Measurements from ENCODE around the gene PRRC2C.
"Not testable (repeated sequence)": the region's sequence is repeated elsewhere in the genome, so short reads cannot be mapped to it uniquely, and the experiment has no call there.

The PRRC2C gene

DNA sequence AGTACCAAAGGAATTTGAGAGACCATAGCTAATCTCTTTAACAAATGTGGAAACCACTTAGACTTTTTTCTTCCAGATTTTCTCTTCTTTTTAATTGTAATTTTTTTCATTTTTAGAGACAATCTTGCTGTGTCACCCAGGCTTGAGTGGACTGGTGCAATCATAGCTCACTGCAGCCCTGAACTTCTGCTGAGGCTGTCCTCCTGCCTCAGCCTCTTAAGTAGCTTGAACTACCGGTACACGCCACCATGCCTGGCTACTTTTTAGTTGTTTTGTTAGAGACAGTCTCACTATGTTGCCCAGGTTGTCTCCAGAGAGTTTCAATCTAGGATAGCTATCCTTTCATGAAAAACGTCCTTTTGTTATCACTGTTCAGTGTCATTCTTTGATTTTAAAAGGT lies 15.0 kb downstream of the PRRC2C start:
- no peak for DNase-seq (ENCODE audit: low read depth, low spot score)

DNA sequence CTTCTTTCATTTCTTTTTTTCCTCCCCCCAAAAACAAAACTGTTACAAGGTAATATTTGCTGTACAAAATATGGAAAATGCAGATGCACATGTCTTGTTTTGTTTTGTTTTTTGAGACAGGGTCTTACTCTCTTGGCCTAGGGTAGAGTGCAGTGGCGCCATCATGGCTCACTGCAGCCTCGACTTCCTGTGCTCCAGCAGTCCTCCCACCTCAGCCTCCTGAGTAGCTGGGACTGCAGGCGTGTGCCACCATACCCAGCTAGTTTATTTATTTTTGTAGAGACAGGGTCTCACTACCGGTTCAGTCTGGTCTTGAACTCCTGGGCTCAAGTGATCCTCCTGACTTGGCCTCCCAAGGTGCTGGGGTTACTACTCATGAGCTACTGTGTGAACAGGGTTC lies 15.5 kb downstream of the PRRC2C start:
- no peak for DNase-seq (ENCODE audit: low read depth, low spot score)

DNA sequence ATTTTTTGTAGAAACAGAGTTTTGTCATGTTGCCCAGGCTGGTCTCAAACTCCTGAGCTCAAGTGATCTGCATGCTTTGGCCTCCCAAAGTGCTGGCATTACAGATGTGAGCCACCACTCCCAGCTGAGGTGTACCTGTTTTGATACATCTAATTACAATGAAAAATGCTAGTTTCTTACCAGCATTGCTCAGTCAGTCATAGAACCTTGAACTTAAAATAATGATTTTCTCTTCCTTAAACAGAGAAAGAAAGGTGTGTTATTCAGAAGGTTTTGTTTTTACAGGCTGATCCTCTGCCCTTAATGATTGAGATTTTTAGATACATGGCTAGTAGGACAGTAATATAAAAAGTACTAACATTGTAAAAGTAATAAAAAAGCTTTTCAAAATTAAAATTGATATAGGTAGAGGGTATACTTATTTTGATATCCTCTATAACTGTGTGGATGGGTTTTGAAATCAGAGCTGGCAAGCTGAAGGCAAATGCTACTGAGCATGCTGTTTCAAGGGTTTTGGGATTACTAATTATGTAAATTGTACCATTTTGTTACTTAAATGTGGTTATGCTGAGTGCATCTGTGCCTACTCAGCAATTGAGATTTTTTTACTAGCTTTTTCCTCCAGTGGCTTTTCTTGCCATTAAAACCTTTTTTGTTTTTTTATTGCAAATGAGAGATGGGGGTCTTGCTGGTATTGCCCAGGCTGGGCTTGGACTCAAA lies 16.1 kb downstream of the PRRC2C start:
- DNase-seq (ENCODE audit: low read depth, low spot score): no peak

DNA sequence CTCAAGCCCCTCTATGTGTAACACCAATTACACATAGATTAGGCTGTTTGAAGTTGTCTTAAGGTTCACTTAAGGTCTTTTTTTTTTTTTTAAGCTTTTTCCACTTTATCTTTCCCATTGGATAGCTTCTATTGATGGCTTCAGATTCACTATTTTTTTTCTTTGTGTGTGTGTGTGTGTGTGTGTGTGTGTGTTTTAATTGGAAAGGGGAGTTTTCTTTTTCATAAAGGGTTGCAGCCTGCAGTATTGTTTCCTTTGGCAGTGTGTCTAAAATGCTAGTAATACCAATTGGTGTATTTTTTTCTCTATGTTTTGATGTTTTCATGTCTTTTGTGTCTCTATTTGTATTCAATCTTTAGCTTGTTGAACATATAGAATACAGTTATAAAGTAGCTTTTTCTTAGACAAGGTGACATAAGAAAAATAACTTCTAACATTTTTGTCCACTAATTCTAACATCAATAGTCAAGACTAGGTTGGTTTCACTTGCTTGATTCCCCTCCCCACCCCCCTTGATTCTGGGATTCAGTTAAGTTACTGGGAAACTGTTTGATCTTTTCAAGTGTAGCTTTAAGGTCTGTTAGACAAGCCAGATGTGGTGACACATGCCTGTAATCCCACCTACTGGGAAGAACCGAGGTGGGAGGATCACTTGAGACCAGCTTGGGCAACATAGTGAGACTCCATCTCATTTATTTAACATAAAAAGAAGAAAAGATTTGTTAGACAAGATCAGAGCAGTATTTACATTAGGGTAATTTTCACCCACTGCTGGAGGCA lies 21.4 kb downstream of the PRRC2C start:
- DNase-seq (ENCODE audit: low read depth, low spot score): peak; percentile 60

DNA sequence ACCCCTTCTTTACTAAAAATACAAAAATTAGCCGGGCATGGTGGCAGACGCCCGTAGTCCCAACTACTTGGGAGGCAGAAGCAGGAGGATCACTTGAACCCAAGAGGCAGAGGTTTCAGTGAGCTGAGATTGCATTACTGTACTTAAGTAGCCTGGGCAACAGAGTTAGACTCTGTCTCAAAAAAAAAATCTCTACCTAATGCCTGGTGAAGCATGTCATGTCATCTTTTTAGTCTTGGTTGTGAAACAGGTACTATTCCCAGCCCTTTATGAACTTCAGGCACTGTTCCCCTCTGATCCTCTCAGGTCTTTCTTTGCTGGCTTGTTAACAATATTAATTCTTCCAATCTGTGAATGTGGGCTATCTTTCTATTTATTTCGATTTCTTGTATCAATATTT lies 22.1 kb downstream of the PRRC2C start:
- no peak for DNase-seq (ENCODE audit: low read depth, low spot score)

DNA sequence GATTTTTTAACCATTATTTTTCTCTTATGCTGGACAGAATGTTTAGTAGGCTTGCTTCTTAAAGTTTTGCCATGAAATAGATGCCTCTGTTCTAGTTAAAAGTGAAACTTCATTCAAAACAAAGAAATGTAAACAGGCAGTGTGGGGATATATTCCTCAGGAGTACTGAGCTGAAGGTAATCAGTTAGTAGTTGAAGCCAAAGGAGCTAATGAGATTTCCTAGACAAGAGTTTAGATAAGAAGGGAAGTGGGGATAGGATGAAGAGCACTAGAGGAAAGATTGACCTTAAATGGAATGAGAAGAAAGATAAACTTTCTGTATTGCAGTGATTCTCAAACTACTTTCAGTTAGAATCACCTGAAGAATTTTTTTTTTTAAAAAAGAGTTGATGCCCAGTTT lies 23.9 kb downstream of the PRRC2C start:
- no peak for DNase-seq (ENCODE audit: low read depth, low spot score)

DNA sequence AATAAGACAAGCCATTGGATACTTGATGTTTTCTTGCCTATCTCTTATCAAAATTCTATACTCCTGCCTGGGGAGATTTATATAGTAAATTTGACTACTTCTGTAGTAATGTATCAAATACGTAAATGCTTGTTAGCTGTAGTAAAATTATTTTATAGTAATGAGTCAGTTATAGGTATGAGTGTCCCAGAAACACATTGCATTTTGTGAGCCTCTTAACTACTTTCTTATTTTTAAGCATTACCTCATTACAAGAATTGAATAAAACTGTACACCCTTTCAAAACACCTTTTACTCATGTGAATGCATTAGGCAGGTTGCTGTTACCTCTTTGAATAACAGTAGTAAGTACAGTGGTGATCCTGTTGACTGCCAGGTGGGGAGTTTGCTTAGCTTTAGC lies 28.4 kb downstream of the PRRC2C start:
- no peak for DNase-seq (ENCODE audit: low read depth, low spot score)

DNA sequence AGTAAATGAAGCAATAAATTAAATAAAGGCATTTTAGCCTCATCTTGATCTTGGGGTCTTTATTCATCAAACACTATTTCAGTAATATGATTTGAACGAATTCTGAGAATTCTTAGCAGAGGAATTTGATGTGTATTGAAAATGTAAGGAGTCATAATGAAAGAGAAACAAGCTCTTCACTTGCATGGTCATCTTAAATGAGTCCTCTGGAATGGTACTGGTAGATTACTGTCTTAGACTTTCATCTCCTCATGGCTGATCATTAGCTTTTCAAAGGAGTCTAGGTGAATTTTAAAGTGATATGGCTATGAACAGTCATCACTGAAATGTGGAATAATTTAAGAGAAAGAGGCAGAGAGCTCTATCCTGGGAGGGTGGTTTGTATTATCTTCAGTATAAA lies 30.0 kb downstream of the PRRC2C start:
- no peak for DNase-seq (ENCODE audit: low read depth, low spot score)

DNA sequence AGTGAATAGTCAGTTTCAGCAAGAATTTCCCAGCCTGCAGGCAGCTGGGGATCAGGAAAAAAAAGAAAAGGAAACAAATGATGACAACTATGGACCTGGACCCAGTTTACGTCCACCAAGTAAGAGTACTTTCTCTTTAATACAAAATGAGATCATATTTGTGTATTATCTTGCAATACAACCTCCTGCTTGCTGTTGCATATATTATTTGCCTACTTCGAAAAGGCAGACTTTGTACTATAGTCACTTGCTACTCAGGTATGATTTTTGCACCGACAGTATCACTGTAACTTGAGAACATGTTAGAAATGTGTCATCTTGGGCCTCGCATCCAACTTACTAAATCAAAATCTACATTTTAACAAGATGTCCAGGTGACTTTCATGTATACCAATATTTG lies 30.4 kb downstream of the PRRC2C start:
- DNase-seq (ENCODE audit: low read depth, low spot score): no peak

DNA sequence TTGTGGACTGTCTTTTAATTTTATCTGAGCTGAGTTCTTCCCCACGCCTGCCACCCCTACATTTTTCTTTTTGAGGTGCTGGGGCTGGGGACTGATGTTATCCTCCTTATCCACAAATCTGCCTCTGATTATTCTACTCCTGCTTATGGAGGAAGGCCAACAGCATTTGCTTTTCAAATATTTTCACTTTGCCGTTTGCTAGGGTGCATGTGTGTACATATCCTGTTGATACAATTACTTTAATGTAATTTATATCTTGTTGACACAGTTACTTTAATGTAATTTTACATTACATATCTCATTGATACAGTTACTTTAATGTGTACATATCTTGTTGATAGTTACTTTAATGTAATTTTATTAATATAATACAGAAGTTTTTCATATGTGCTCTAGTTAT lies 36.2 kb downstream of the PRRC2C start:
- no peak for DNase-seq (ENCODE audit: low read depth, low spot score)

DNA sequence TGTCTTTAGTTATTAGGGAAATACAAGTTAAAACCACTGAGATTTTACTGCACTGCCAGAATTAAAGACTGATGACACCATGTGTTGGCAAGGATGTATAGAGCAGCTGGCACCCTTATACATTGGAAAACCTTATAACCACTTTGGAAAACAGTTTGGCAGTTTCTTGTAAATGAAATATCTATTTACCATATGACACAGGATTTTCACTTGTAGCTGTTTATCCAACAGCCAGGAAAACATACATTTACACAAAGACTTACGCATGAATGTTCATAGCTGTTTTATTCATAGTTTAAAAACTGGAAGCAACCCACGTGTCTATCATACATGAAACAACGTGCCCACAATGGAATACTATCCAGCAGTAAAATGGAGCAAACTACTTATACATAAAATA lies 45.3 kb downstream of the PRRC2C start:
- DNase-seq (ENCODE audit: low read depth, low spot score): no peak

DNA sequence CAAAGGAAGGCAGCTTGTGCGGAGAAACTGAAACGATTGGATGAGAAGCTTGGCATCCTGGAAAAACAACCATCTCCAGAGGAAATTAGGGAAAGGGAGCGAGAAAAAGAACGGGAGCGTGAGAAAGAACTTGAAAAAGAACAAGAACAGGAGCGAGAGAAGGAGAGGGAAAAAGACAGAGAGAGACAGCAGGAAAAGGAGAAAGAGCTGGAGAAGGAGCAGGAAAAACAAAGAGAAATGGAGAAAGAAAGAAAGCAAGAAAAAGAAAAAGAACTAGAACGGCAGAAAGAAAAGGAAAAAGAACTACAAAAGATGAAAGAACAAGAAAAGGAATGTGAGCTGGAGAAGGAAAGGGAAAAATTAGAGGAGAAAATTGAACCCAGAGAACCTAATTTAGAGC lies 47.2 kb downstream of the PRRC2C start:
- no peak for DNase-seq (ENCODE audit: low read depth, low spot score)

DNA sequence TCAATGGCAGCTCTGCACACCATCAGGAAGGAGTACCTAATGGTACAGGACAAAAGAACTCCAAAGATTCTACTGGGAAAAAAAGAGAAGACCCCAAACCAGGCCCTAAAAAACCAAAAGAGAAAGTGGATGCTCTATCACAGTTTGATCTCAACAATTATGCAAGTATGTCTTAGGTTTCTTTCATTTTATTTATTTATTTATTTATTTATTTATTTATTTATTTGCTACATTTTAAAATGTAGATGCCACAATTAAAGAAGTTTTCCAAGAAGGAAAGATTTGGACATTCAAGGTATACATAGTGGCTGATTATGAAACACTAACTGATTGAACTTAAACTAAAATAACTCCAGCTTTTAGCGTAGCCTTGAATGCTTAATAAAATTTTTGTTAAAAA lies 60.2 kb downstream of the PRRC2C start:
- DNase-seq (ENCODE audit: low read depth, low spot score): no peak

DNA sequence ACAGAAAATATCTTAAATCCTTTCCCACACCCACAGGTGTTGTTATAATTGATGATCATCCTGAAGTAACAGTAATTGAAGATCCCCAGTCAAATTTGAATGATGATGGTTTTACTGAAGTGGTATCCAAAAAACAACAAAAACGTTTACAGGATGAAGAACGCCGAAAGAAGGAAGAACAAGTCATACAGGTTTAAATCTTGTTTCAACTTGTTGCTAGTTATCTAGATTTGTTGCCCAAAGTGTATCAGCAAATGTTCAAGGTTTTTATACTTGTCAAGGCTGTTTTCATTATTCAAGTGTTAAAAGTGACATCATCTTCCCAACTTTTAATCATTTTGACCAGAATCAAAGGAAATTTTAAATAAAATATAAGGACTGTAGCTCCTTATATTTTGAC lies 64.7 kb downstream of the PRRC2C start:
- DNase-seq (ENCODE audit: low read depth, low spot score): no peak

DNA sequence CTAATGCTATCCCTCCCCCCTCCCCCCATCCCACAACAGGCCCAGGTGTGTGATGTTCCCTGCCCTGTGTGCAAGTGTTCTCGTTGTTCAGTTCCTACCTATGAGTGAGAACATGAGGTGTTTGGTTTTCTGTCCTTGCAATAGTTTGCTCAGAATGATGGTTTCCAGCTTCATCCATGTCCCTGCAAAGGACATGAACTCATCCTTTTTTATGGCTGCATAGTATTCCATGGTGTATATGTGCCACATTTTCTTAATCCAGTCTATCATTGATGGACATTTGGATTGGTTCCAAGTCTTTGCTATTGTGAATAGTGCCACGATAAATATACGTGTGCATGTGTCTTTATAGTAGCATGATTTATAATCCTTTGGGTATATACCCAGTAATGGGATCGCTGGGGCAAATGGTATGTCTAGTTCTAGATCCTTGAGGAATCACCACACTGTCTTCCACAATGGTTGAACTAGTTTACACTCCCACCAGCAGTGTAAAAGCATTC lies 65.3 kb downstream of the PRRC2C start:
- DNase-seq (ENCODE audit: low read depth, low spot score): not testable (repeated sequence)

DNA sequence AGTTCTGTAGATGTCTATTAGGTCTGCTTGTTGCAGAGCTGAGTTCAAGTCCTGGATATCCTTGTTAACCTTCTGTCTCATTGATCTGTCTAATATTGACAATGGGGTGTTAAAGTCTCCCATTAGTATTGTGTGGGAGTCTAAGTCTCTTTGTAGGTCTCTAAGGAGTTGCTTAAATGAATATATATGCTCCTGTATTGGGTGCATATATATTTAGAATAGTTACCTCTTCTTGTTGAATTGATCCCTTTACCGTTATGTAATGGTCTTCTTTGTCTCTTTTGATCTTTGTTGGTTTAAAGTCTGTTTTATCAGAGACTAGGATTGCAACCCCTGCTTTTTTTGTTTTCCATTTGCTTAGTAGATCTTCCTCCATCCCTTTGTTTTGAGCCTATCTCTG lies 68.6 kb downstream of the PRRC2C start:
- DNase-seq (ENCODE audit: low read depth, low spot score): not testable (repeated sequence)

DNA sequence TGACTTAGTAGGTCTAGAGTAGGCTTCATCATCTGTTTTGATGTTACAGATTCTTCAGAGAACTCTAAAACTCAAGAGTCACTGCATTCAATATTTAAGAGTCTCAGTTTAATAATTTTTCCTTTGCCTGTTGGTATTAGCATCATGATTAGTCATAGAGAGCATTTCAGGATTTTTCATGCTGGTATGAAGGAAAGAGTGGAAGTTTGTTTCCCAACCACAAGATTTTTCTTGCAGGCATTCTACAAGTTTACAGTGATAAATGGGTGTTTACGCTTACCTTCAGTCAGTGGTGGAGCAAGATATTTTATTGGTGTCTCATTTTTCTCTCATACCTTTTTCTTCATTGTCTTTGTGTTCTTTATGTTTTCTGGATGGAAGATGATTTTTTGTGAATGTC lies 78.3 kb downstream of the PRRC2C start:
- no peak for DNase-seq (ENCODE audit: low read depth, low spot score)

DNA sequence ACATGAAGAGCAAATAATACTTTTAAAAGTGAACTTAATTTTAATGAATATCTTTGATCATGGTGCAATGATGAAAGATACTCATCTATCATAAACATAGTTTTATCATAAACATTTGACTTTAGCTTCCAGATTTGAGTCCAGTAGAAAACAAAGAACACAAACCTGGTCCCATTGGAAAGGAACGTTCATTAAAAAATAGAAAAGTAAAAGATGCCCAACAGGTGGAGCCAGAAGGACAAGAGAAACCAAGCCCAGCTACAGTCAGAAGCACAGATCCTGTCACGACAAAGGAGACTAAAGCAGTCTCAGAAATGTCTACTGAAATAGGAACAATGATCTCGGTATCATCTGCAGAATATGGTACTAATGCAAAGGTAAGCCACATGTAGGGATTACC lies 81.1 kb downstream of the PRRC2C start:
- no peak for DNase-seq (ENCODE audit: low read depth, low spot score)

DNA sequence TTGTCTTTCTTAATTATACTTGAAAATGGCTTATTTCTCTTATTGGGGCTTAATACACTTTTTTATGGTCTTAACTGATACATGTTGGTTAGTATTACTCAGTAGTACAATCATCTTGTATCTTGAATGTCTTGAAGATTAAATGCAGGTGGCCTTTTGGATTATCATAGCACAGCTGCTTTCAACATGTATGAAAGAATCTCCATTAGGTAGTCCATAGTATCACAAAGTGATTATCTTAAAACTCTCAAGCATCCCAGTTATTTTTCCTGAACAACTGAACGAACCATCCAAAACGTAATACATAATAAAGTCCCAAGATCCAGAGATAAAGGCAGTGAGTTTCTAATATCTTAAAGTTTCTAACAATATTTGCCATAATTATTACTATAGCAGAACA lies 85.0 kb downstream of the PRRC2C start:
- DNase-seq (ENCODE audit: low read depth, low spot score): no peak

DNA sequence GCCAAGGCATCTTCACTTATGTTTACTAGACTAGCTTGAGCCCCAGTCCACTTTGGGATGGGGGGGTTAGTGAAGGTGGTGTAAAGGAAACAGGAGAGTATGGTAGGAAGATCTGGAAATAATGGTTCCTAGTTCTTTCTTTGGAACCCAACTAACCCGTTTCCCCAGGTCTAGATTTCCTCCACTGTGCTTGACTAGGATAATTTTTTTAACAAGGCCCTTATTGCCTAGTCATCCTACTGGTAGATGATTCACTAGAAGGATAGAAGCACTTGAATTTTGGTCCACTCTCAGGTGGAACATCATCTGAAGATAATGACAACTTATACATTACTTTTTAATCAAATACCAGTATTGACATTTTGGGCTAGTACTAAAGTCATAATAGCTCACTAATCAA lies 90.8 kb downstream of the PRRC2C start:
- DNase-seq (ENCODE audit: low read depth, low spot score): no peak

DNA sequence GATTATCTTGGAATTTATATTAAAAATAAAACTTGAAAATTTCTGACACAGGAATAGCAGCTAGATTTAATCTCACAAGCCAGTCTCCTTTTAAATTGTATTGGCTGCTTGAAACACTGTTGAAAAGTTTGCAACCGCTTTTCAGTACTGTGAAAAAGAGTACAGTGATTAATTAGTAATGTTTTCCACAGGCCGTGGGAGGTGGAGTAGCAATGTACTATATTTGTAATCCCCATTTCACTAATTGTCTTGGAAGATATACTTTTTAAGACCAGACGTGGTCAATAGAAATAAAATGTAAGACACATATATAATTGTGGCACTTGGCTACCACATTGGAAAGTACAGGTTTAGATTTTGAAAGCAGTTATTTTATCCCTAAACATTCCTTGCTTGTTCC lies 95.9 kb downstream of the PRRC2C start:
- no peak for DNase-seq (ENCODE audit: low read depth, low spot score)

DNA sequence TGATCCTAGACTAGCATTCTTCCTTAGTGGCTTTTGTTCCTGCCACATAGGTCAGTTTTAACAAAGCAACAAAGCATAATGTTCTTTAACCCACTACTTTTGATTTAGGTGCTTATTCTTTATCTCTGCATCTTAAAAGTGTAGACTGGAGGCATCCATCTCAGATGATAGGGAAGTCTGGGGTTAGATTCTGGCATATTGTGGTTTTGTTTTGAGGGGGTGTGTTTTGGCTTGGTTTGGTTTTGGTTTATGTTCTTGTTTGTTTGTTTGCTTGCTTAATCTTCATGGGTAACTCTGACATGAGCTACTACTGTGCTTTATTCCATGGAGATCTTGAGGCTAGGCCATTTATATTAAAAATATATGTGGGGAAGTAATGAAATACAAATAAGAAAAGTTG lies 96.4 kb downstream of the PRRC2C start:
- no peak for DNase-seq (ENCODE audit: low read depth, low spot score)

DNA sequence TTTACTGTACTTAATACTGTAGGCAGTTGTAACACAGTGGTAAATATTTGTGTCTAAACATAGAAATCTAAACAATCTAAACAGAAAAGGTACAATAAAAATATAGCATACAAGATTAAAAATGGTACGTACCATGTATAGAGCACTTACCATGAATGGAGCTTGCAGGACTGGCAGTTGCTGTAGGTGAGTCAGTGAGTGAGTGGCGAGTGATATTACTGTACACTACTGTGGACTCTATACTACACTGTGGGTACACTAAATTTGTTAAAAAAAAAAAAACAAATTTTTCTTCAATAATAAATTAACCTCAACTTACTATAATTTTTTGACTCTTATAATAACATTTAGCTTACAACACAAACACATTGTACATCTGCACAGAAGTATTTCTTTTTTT lies 97.3 kb downstream of the PRRC2C start:
- no peak for DNase-seq (ENCODE audit: low read depth, low spot score)
